H1 (cell line): ENCODE results near the gene HOXD11. TPM values are rescaled to one million over a fixed set of nuclear protein-coding genes. Genes with fewer than 3 reads are reported as not detected.

Experiments used
- BACH1 ChIP-seq: IDR thresholded peaks from 2 replicates; pipeline ENCODE4 v1.6.1; 2012; ENCODE audit warnings: low read length, improper control_type of control experiment
- GABPA ChIP-seq: IDR thresholded peaks from 2 replicates; pipeline ENCODE4 v1.6.1; 2011; ENCODE audit warnings: mild to moderate bottlenecking, low read length, moderate library complexity, borderline replicate concordance; ENCODE audit not compliant: insufficient read depth
- RNF2 ChIP-seq: fragments of 200-900, 300-1000 bp; sonication (generic); IDR thresholded peaks from 2 replicates; pipeline ENCODE4 v1.7.1; 2016; ENCODE audit warnings: borderline replicate concordance, low read depth, mild to moderate bottlenecking, antibody characterized with exemption, low read length; ENCODE audit not compliant: poor library complexity, severe bottlenecking; ENCODE audit errors: missing control alignments
- RXRA ChIP-seq: IDR thresholded peaks from 2 replicates; pipeline ENCODE4 v1.6.1; 2011; ENCODE audit warnings: low read depth, mild to moderate bottlenecking, low read length, moderate library complexity; ENCODE audit not compliant: insufficient read depth
- SAP30 ChIP-seq: fragments of 300-600 bp; sonication (generic); IDR thresholded peaks from 2 replicates; pipeline ENCODE4 v1.7.1; 2012; ENCODE audit warnings: low read length, moderate library complexity, mild to moderate bottlenecking, inconsistent platforms; ENCODE audit not compliant: insufficient read depth, insufficient replicate concordance
- SIRT6 ChIP-seq: IDR thresholded peaks from one replicate; pipeline ENCODE4 v1.7.1; 2012; ENCODE audit warnings: low read length, inconsistent platforms
- polyA plus RNA-seq, 7 experiments: library from polyadenylated mRNA; depleted of rRNA in 3 of 7; stranded (reverse) in 5 of 7; unstranded in 2 of 7; fragments of >200 nt in 5 of 7; fragments of 200-250 nt in 2 of 7; gene quantifications; 1 replicate in 5 of 7; 2 replicates in 1 of 7; 4 replicates in 1 of 7; pipeline versions ENCODE4 v1.2.1 to v1.2.3, GENCODE V29; 2011 to 2013; ENCODE audit warnings: missing spikeins in 2 of 7, mixed read lengths in 2 of 7
- total RNA-seq: library from RNA; stranded (reverse); fragmentation: NEBNext Ultra II Directional; extraction: Animal tissue kit (Norgen Biotek cat#: 25700); gene quantifications from 2 replicates; pipeline ENCODE4 v1.2.1, GENCODE V29; 2021
- TF ChIP-seq, protein P1 (sequence below): fragments of 300-600 bp; sonication (generic); IDR thresholded peaks from 2 replicates; pipeline ENCODE4 v1.7.1; 2012; ENCODE audit warnings: low read length, moderate library complexity, mild to moderate bottlenecking, inconsistent platforms; ENCODE audit not compliant: insufficient replicate concordance
- TF ChIP-seq, protein P2 (sequence below): IDR thresholded peaks from 2 replicates; pipeline ENCODE4 v1.6.1; 2011; ENCODE audit warnings: low read depth, mild to moderate bottlenecking, low read length; ENCODE audit not compliant: insufficient read depth

Gene HOXD11
- total and polyA plus RNA-seq, 2 of the 8 experiments (the other 6 are each of a cell fraction or from before 2014, with no cell fraction given): not detected

DNA sequence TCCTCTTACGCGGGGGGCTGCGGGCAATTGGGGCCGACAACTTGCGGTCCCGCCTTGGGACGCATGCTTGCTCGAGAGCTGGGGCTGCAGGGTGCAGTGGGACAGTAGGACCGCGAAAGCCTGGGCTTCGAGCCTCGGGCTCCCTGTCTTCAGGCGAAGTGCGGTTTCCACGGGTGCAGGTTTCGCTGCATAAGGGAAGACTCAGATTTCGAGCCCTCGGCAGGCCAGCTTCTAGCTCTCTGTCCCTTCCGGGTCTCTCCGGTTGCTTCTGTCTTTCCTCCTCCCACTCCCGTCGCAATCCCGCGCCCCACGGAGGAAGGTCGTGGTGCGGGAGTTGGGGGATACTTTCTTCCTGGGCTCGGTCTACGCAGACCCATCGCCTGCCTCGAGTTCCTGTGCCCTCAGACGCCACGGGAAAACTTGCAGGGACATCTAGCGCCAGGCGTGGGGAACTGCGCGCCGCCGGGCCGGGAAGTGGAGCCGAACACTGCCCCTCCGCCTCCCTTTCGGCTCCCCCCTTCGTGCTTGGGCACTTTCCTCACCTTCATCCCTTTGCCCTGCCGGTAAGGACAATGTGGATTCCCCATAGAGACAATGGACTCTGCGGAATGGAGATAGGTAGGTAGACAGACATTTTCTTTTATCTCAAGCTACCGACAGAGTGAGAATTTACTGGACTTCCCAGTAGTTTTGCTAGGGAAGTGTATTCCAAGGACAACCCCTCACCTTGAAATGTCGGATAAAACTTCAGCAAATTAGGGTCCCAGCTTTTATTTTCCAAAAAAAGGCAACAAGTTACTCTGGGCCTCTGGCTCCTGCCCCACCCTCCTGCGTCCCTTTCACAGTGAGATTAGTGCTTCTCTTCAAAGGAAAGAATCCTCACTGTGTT, 18.8 kb upstream of the HOXD11 start (continued):
- TF ChIP-seq, protein P1, sequence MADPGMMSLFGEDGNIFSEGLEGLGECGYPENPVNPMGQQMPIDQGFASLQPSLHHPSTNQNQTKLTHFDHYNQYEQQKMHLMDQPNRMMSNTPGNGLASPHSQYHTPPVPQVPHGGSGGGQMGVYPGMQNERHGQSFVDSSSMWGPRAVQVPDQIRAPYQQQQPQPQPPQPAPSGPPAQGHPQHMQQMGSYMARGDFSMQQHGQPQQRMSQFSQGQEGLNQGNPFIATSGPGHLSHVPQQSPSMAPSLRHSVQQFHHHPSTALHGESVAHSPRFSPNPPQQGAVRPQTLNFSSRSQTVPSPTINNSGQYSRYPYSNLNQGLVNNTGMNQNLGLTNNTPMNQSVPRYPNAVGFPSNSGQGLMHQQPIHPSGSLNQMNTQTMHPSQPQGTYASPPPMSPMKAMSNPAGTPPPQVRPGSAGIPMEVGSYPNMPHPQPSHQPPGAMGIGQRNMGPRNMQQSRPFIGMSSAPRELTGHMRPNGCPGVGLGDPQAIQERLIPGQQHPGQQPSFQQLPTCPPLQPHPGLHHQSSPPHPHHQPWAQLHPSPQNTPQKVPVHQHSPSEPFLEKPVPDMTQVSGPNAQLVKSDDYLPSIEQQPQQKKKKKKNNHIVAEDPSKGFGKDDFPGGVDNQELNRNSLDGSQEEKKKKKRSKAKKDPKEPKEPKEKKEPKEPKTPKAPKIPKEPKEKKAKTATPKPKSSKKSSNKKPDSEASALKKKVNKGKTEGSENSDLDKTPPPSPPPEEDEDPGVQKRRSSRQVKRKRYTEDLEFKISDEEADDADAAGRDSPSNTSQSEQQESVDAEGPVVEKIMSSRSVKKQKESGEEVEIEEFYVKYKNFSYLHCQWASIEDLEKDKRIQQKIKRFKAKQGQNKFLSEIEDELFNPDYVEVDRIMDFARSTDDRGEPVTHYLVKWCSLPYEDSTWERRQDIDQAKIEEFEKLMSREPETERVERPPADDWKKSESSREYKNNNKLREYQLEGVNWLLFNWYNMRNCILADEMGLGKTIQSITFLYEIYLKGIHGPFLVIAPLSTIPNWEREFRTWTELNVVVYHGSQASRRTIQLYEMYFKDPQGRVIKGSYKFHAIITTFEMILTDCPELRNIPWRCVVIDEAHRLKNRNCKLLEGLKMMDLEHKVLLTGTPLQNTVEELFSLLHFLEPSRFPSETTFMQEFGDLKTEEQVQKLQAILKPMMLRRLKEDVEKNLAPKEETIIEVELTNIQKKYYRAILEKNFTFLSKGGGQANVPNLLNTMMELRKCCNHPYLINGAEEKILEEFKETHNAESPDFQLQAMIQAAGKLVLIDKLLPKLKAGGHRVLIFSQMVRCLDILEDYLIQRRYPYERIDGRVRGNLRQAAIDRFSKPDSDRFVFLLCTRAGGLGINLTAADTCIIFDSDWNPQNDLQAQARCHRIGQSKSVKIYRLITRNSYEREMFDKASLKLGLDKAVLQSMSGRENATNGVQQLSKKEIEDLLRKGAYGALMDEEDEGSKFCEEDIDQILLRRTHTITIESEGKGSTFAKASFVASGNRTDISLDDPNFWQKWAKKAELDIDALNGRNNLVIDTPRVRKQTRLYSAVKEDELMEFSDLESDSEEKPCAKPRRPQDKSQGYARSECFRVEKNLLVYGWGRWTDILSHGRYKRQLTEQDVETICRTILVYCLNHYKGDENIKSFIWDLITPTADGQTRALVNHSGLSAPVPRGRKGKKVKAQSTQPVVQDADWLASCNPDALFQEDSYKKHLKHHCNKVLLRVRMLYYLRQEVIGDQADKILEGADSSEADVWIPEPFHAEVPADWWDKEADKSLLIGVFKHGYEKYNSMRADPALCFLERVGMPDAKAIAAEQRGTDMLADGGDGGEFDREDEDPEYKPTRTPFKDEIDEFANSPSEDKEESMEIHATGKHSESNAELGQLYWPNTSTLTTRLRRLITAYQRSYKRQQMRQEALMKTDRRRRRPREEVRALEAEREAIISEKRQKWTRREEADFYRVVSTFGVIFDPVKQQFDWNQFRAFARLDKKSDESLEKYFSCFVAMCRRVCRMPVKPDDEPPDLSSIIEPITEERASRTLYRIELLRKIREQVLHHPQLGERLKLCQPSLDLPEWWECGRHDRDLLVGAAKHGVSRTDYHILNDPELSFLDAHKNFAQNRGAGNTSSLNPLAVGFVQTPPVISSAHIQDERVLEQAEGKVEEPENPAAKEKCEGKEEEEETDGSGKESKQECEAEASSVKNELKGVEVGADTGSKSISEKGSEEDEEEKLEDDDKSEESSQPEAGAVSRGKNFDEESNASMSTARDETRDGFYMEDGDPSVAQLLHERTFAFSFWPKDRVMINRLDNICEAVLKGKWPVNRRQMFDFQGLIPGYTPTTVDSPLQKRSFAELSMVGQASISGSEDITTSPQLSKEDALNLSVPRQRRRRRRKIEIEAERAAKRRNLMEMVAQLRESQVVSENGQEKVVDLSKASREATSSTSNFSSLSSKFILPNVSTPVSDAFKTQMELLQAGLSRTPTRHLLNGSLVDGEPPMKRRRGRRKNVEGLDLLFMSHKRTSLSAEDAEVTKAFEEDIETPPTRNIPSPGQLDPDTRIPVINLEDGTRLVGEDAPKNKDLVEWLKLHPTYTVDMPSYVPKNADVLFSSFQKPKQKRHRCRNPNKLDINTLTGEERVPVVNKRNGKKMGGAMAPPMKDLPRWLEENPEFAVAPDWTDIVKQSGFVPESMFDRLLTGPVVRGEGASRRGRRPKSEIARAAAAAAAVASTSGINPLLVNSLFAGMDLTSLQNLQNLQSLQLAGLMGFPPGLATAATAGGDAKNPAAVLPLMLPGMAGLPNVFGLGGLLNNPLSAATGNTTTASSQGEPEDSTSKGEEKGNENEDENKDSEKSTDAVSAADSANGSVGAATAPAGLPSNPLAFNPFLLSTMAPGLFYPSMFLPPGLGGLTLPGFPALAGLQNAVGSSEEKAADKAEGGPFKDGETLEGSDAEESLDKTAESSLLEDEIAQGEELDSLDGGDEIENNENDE: peak; percentile 46
- TF ChIP-seq BACH1: peak; percentile 93
- no peak for TF ChIP-seq GABPA
- TF ChIP-seq RXRA: no peak
- TF ChIP-seq SIRT6: no peak
- TF ChIP-seq SAP30: no peak
- TF ChIP-seq, protein P2, sequence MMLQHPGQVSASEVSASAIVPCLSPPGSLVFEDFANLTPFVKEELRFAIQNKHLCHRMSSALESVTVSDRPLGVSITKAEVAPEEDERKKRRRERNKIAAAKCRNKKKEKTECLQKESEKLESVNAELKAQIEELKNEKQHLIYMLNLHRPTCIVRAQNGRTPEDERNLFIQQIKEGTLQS: no peak
- peak; percentile 92 for TF ChIP-seq RNF2
